DOHH2 (cell line): ENCODE data around the gene BPIFB1.
A peak's percentile ranks its signal among the peaks of the same experiment; 100 is the strongest.

Experiments
- H3F3A ChIP-seq: fragments of 200-600 bp; sonication (generic), shearing (Covaris generic); 2 replicates; pipeline ENCODE4 v1.6.0; 2016; ENCODE audit warnings: antibody characterized with exemption, mild to moderate bottlenecking; ENCODE audit not compliant: control insufficient read depth, insufficient read depth
- H3K27ac ChIP-seq: fragments of 200-600 bp; sonication (generic); 2 replicates; pipeline ENCODE4 v1.5.1; 2014; ENCODE audit warnings: low read depth, mild to moderate bottlenecking, low read length, moderate library complexity
- H3K27me3 ChIP-seq: fragments of 200-600 bp; sonication (generic); 2 replicates; pipeline ENCODE4 v1.6.1; 2014; ENCODE audit warnings: mild to moderate bottlenecking, low read length, mixed read lengths; ENCODE audit not compliant: control insufficient read depth
- H3K36me3 ChIP-seq: fragments of 200-600 bp; sonication (generic); 2 replicates; pipeline ENCODE4 v1.6.1; 2014; ENCODE audit warnings: mild to moderate bottlenecking, low read length, moderate library complexity, mixed read lengths; ENCODE audit not compliant: control insufficient read depth
- H3K4me1 ChIP-seq: fragments of 200-600 bp; sonication (generic); 2 replicates; pipeline ENCODE4 v1.6.1; 2014; ENCODE audit warnings: mild to moderate bottlenecking, low read length, mixed read lengths; ENCODE audit not compliant: control insufficient read depth
- H3K4me2 ChIP-seq: fragments of 200-600 bp; sonication (generic); 2 replicates; pipeline ENCODE4 v1.6.0; 2014; ENCODE audit warnings: mild to moderate bottlenecking, low read length, moderate library complexity
- H3K4me3 ChIP-seq: fragments of 200-600 bp; sonication (generic); 2 replicates; pipeline ENCODE4 v1.5.1; 2014; ENCODE audit warnings: mild to moderate bottlenecking, low read length, mixed read lengths
- H3K79me2 ChIP-seq: fragments of 200-600 bp; sonication (generic); 2 replicates; pipeline ENCODE4 v1.6.1; 2014; ENCODE audit warnings: mild to moderate bottlenecking, low read length, mixed read lengths; ENCODE audit not compliant: control insufficient read depth
- H3K9me2 ChIP-seq: fragments of 200-600 bp; sonication (generic); replicated peaks from 2 replicates; pipeline ENCODE4 v1.6.1; 2014; ENCODE audit warnings: mild to moderate bottlenecking, low read length, mixed read lengths; ENCODE audit not compliant: control insufficient read depth
- H3K9me3 ChIP-seq: fragments of 200-600 bp; sonication (generic); 2 replicates; pipeline ENCODE4 v1.6.1; 2014; ENCODE audit warnings: antibody characterized with exemption, low read length, mixed read lengths; ENCODE audit not compliant: control insufficient read depth, insufficient read depth
- H4K20me1 ChIP-seq: fragments of 200-600 bp; sonication (generic); 2 replicates; pipeline ENCODE4 v1.6.0; 2014; ENCODE audit warnings: low read depth, mild to moderate bottlenecking, antibody characterized with exemption, low read length, moderate library complexity; ENCODE audit not compliant: control insufficient read depth, insufficient read depth
- EZH2phosphoT487 ChIP-seq: fragments of 200-600 bp; sonication (generic); IDR thresholded peaks from 2 replicates; pipeline ENCODE4 v1.6.1; 2017; ENCODE audit warnings: borderline replicate concordance, mild to moderate bottlenecking, antibody characterized with exemption, low read length, moderate library complexity, mixed read lengths
- TF ChIP-seq, protein P1 (sequence below): fragments of 200-600 bp; sonication (generic); IDR thresholded peaks from one replicate; pipeline ENCODE4 v1.5.1; 2014; ENCODE audit warnings: antibody characterized with exemption, mild to moderate bottlenecking, low read depth, low read length; ENCODE audit not compliant: poor library complexity, severe bottlenecking

Gene BPIFB1

DNA sequence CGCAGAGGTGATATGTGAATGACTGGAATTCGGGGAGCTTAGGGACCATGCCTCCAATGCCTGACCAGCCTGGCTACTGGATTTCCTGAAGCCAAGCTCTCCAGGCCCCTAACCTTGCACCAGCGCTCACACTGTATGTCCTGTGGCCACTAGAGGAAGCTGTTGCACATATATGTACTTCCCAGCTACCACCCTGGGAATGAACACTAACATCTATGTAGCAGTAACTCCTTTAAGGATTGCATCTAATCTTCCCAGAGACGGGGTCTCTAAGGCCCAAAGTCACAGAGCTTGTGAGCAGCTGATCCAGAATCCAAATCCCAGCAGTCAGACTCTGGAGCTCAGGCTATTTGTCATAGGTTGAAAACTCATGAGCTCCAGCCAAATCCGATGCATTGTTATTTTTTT is 20.4 kb upstream of the BPIFB1 start:
- H3K4me3 ChIP-seq = no peak overlapping the region
- H3K9me3 ChIP-seq = no peaks in the 10 kb centered on the region
- H3K4me2 ChIP-seq = no peak overlapping the region
- no peaks in the 10 kb centered on the region for H4K20me1 ChIP-seq
- no peaks in the 10 kb centered on the region for H3K79me2 ChIP-seq
- H3K36me3 ChIP-seq = no peaks in the 10 kb centered on the region
- no peaks in the 10 kb centered on the region for H3K4me1 ChIP-seq
- peaks cover 9% of the 10 kb centered on the region for H3K27me3 ChIP-seq
- H3F3A ChIP-seq = no peaks in the 10 kb centered on the region
- TF ChIP-seq, protein P1, sequence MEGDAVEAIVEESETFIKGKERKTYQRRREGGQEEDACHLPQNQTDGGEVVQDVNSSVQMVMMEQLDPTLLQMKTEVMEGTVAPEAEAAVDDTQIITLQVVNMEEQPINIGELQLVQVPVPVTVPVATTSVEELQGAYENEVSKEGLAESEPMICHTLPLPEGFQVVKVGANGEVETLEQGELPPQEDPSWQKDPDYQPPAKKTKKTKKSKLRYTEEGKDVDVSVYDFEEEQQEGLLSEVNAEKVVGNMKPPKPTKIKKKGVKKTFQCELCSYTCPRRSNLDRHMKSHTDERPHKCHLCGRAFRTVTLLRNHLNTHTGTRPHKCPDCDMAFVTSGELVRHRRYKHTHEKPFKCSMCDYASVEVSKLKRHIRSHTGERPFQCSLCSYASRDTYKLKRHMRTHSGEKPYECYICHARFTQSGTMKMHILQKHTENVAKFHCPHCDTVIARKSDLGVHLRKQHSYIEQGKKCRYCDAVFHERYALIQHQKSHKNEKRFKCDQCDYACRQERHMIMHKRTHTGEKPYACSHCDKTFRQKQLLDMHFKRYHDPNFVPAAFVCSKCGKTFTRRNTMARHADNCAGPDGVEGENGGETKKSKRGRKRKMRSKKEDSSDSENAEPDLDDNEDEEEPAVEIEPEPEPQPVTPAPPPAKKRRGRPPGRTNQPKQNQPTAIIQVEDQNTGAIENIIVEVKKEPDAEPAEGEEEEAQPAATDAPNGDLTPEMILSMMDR = peak; percentile 54
- TF ChIP-seq EZH2phosphoT487 = no peak
- no peaks in the 10 kb centered on the region for H3K9me2 ChIP-seq
- H3K27ac ChIP-seq = no peak overlapping the region

DNA sequence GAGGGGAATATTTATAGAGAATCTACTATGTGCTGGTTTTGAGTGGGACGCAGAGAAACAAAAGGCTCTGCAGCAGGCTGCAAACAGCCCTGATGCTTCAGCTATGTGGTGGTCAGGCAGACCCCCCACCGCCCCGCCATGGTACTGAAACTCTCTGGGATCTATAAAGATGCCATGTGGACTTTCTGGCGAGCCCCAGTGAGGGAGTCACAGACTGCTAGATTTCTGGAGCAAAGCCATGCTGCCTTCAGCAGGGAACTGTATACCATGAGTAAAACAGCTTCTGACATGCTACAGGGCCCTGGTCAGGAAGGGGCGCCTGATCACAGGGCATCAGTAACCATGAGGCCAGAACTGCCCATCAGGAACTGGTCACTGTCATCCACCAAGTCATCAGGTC is 19.2 kb upstream of the BPIFB1 start:
- H3K4me2 ChIP-seq = no peak overlapping the region
- H3K4me1 ChIP-seq = no peaks in the 10 kb centered on the region
- H3K36me3 ChIP-seq = no peaks in the 10 kb centered on the region
- H4K20me1 ChIP-seq = no peaks in the 10 kb centered on the region
- TF ChIP-seq EZH2phosphoT487 = no peak
- TF ChIP-seq, protein P1 = no peak
- H3K9me3 ChIP-seq = no peaks in the 10 kb centered on the region
- no peaks in the 10 kb centered on the region for H3K9me2 ChIP-seq
- peaks cover 11% of the 10 kb centered on the region for H3K27me3 ChIP-seq
- H3K79me2 ChIP-seq = no peaks in the 10 kb centered on the region
- no peak overlapping the region for H3K4me3 ChIP-seq
- no peaks in the 10 kb centered on the region for H3F3A ChIP-seq
- H3K27ac ChIP-seq = no peak overlapping the region

DNA sequence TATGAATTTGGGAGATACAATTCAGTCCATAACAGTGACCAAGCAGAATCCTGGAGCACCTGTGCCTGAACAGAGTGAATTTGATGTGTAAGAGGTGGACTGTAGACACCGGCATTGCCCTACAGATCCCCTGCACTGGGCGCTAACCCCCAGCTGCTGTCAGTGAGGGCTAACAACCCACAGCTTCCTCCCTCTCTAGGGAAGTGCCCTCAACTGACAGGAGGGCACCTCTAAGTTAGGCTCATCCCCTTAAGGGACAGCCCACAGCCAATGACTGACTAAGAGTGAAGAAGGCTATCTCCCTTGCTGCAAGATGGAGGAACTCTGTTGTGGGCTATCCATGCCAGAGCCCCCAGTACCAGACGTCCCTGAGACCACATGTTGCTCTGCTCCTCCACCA is 15.3 kb upstream of the BPIFB1 start:
- Histone ChIP-seq H4K20me1 (no peaks in the 10 kb centered on the region), H3K27me3 (peaks cover 7% of the 10 kb centered on the region; the same call in 1 of the 2 replicates), H3K36me3 (no peaks in the 10 kb centered on the region), H3K9me2 (no peaks in the 10 kb centered on the region), H3K4me2 (no peak overlapping the region), H3K4me3 (no peak overlapping the region), H3K79me2 (no peaks in the 10 kb centered on the region), H3K27ac (no peak overlapping the region), H3K4me1 (no peaks in the 10 kb centered on the region), H3K9me3 (no peaks in the 10 kb centered on the region), H3F3A (no peaks in the 10 kb centered on the region)
- no peak for TF ChIP-seq EZH2phosphoT487
- TF ChIP-seq, protein P1 = no peak
